Measurements from ENCODE around the gene CEP192. TPM values are rescaled to one million over a fixed set of nuclear protein-coding genes. Genes with fewer than 3 reads are reported as not detected.
A peak's percentile ranks its signal among the peaks of the same experiment; 100 is the strongest.

The CEP192 gene
- total RNA-seq, 1 donor from 2014 or later = 14.4 TPM

- Histone ChIP-seq H3K4me3 (ENCODE audit: low read depth, low read length) (peak within 1 kb of the TSS; percentile 74), H3K27me3 (ENCODE audit: control insufficient read depth, insufficient read depth, low read length) (no peaks in the 10 kb centered on the region), H3K36me3 (ENCODE audit: control insufficient read depth, insufficient read depth, low read length) (no peaks in the 10 kb centered on the region)
- peak; percentile 71 for DNase-seq (ENCODE audit: low read depth)
- TF ChIP-seq, protein P1, sequence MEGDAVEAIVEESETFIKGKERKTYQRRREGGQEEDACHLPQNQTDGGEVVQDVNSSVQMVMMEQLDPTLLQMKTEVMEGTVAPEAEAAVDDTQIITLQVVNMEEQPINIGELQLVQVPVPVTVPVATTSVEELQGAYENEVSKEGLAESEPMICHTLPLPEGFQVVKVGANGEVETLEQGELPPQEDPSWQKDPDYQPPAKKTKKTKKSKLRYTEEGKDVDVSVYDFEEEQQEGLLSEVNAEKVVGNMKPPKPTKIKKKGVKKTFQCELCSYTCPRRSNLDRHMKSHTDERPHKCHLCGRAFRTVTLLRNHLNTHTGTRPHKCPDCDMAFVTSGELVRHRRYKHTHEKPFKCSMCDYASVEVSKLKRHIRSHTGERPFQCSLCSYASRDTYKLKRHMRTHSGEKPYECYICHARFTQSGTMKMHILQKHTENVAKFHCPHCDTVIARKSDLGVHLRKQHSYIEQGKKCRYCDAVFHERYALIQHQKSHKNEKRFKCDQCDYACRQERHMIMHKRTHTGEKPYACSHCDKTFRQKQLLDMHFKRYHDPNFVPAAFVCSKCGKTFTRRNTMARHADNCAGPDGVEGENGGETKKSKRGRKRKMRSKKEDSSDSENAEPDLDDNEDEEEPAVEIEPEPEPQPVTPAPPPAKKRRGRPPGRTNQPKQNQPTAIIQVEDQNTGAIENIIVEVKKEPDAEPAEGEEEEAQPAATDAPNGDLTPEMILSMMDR (IDR thresholded peaks at IDR 0.05; ENCODE audit: insufficient read depth, low read length, poor library complexity, severe bottlenecking) = no peak
Measured at GRCh38 chr18:12947285-12948049, 43.7 kb upstream of the CEP192 start, which contains the start of gene SEH1L. SEH1L (plus strand) TSS chr18:12948011; CDS start chr18:12948122, 111 bp downstream.

DNA sequence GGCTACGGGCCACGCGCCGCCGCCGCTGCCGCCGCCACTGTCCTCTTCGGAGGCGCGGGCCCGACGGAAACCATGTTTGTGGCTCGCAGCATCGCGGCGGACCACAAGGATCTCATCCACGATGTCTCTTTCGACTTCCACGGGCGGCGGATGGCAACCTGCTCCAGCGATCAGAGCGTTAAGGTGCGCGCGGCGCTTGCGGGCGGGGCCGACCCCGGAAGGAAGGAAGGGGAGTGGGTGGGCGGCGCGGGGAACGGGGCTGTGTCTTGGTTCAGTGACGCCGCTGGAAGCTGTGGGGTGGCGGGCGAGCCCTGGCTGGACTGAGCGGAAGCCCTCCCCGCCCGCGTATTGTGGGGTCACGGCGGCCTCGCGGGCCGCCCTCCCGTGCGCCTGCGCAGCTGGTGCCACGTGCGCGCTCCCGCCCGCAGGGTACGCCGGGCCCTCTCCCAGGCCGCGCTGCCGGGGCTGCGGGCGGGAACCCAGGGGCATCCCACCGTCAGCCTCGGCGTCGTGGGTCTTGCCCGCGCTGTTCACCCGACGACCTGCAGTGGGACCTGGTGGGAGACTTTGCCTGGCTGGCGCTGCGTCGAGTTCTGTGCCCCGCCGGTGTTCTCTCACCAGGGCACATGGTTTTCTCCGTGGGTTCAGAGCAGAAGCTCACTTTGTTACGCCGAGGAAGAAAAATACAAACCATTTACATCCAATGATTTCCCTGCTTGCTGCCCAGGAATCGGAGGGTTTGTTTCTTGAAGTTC lies 42.9 kb upstream of the CEP192 start:
- Histone ChIP-seq H3K36me3 (ENCODE audit: control insufficient read depth, insufficient read depth, low read length) (no peaks in the 10 kb centered on the region), H3K27me3 (ENCODE audit: control insufficient read depth, insufficient read depth, low read length) (no peaks in the 10 kb centered on the region), H3K4me3 (ENCODE audit: low read depth, low read length) (peak overlapping the region; percentile 74)
- peak; percentile 43 for DNase-seq (ENCODE audit: low read depth)
- TF ChIP-seq, protein P1 (IDR thresholded peaks at IDR 0.05; ENCODE audit: insufficient read depth, low read length, poor library complexity, severe bottlenecking) = no peak

DNA sequence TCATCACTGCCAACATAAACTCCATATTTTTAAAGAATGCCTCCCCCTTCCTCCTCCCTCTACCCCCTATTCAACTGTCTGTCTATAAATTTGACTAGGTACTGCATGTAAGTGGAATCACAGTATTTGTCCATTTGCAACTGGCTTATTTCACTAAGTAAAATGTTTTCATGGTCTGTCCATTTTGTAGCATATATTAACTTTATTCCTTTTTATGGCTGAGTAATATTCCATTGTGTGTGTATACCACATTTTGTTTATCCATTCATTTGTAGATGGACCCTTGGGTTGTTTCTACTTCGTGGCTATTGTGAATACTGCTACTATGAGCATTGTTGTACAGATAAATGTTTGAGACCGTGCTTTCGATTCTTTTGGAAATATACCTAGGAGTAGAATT lies 32.7 kb upstream of the CEP192 start:
- no peaks in the 10 kb centered on the region for H3K27me3 ChIP-seq (ENCODE audit: control insufficient read depth, insufficient read depth, low read length)
- TF ChIP-seq, protein P1 (IDR thresholded peaks at IDR 0.05; ENCODE audit: insufficient read depth, low read length, poor library complexity, severe bottlenecking) = no peak
- no peak for DNase-seq (ENCODE audit: low read depth)
- no peak overlapping the region for H3K4me3 ChIP-seq (ENCODE audit: low read depth, low read length)
- H3K36me3 ChIP-seq (ENCODE audit: control insufficient read depth, insufficient read depth, low read length) = no peaks in the 10 kb centered on the region

DNA sequence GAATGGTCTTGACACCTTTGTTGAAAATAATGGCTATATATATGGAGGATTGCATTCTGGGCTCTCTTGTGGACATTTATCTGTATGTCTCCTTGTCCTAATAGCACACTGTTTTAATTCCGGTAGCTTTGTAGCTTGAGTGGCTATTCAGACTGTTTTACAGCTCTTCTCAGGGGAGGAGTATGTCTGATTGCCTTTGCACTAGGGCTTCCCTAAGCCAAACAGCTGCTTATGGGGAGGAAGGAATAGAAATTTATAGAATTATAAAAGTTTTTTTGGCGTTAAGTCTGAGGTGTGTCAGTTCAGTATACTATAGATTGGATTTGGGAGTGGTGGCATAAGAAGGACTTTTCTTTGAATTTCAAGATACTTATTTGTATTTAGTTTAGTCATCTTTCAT lies 30.8 kb upstream of the CEP192 start:
- Histone ChIP-seq H3K4me3 (ENCODE audit: low read depth, low read length) (no peak overlapping the region), H3K36me3 (ENCODE audit: control insufficient read depth, insufficient read depth, low read length) (no peaks in the 10 kb centered on the region), H3K27me3 (ENCODE audit: control insufficient read depth, insufficient read depth, low read length) (no peaks in the 10 kb centered on the region)
- DNase-seq (ENCODE audit: low read depth) = no peak
- TF ChIP-seq, protein P1 (IDR thresholded peaks at IDR 0.05; ENCODE audit: insufficient read depth, low read length, poor library complexity, severe bottlenecking) = no peak

DNA sequence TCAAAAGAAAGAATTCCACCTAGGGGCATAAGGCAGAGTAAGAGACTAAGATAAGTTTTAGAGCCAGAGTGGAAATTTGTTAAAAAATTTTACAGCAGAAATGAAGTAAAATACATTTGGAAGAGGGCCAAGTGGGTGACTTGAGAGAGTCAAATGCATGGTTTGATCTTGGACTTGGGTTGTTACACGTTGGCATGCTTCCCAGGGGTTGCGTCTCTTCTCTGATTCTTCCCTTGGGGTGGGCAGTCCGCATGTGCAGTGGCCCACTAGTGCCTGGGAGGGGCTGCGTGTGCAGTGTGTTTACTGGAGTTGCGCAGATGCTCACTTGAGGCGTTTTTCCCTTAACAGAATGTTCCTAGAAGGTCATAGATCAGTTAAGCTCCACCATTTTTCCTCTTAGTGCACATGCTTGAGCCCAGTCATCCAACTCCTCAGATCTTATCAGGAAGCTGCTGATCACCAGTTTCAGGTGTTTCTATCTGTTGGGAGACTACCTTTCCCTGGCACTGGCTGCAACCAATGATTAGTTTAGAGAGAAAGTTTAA lies 30.2 kb upstream of the CEP192 start:
- no peak for DNase-seq (ENCODE audit: low read depth)
- H3K36me3 ChIP-seq (ENCODE audit: control insufficient read depth, insufficient read depth, low read length) = no peaks in the 10 kb centered on the region

More for the DNA sequence above, 30.2 kb upstream of the CEP192 start:
- no peaks in the 10 kb centered on the region for H3K27me3 ChIP-seq (ENCODE audit: control insufficient read depth, insufficient read depth, low read length)
- TF ChIP-seq, protein P1 (IDR thresholded peaks at IDR 0.05; ENCODE audit: insufficient read depth, low read length, poor library complexity, severe bottlenecking) = no peak
- H3K4me3 ChIP-seq (ENCODE audit: low read depth, low read length) = no peak overlapping the region
